ENCODE measurements around the gene SEC62.

DNA sequence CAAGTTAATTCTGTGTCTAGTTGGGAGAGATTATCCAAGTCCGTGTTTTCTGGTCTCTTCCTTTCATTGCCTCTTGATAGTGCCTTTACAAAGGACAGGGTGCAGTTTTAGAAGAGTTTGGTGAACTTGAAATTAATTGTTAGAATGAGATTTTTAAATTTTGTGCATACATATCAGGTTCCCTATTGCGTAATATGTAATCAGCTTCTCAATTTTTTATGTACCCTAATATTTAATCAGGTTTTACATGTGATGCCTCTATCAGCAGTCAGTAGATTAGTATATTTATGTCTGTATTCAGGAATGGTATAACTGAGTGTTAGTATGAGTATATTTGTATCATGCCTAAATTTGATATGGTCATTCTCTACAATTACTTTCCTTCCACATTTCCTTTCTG lies 4.9 kb downstream of the SEC62 start:
- TF ChIP-seq POLR2AphosphoS5 (IDR thresholded peaks at IDR 0.05) = no peak
- TF ChIP-seq POLR2A (IDR thresholded peaks at IDR 0.05) = no peak
- TF ChIP-seq CTCF (IDR thresholded peaks at IDR 0.05) = no peak

Measured in prostate gland (tissue), 2 donors.